HG03095 (cell line): ENCODE results near the gene SASH1.

Source experiments
- ATAC-seq: cut with Tn5 transposase; IDR thresholded peaks from one replicate; pipeline ENCODE4 v1.9.1; 2021; ENCODE audit warnings: moderate library complexity; ENCODE audit not compliant: unreplicated experiment

The SASH1 gene

GRCh38 chr6:148342350-148343046 lies at the start of gene SASH1:
Gene SASH1 (plus strand): TSS chr6:148342838. CDS start chr6:148343068, 230 bp downstream.
- peak; percentile 69 for ATAC-seq

- no peak for ATAC-seq
Observed at GRCh38 chr6:148293181-148293995, 49.2 kb upstream of the SASH1 start.

DNA sequence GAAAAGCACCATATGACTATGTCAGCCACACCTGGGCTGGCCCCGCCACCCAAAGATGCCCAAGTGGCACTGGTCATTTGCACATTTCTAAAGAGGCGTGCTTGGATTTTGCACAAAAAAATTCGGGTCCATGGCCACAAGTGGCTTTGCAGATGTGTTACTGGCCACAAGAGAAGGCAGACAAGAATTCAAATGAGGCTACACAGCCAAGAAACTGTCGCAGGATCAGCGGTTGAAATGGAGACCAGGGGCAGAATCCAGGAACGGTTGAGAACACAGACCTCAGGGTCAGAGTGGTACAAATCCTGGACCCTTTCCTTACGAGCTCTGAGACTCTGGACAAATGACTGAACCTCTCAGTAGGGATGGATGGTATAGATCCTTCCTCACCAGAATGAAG lies 48.6 kb upstream of the SASH1 start:
- no peak for ATAC-seq

- no peak for ATAC-seq
Observed at GRCh38 chr6:148295261-148295887, 47.3 kb upstream of the SASH1 start.

GRCh38 chr6:148296771-148297170 lies 45.9 kb upstream of the SASH1 start:
- ATAC-seq: no peak

- ATAC-seq: no peak
Observed at GRCh38 chr6:148298683-148299082, 44.0 kb upstream of the SASH1 start.

GRCh38 chr6:148303616-148304015 lies 39.0 kb upstream of the SASH1 start:
- no peak for ATAC-seq

GRCh38 chr6:148304976-148305375 lies 37.7 kb upstream of the SASH1 start:
- ATAC-seq: no peak

DNA sequence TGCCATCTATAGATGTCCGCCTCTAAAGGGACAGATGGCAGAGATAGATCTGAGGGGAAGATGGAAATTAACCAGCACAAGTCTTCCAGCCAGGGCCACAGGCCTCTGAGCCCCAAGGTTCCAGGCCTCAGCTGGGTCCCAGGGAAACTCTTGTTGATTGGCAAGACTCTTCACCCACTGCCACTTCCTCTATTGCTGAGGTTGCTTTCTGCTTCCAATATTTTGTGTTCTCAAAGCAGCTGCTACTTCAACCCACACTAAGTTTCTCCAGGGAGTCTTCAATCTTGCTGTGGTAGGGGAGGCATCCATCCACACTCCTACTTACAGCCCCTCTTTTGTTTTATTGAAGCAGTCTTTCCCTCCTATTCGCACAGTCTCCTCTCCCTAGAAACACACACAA lies 36.4 kb upstream of the SASH1 start:
- ATAC-seq: no peak

- ATAC-seq: no peak
Observed at GRCh38 chr6:148307405-148307804, 35.2 kb upstream of the SASH1 start.

DNA sequence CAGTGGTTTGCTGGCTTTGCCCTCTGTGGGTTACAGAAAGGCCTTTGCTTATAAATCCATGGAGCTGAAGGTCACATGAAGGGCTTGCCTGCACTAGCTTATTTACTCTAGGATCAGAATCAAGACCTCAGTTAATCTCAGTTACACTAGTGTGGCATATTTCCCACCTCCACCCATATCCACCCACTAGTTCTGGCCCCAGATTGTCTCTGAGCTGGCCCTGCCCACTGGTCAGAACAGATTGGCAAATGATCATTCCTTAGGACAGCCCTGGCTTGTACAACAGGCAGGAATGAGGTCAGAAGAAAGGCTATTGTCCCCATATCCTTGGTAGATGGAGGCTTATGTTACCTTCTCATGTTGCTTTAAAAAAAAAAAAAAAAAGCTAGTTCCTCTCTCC lies 33.3 kb upstream of the SASH1 start:
- no peak for ATAC-seq

DNA sequence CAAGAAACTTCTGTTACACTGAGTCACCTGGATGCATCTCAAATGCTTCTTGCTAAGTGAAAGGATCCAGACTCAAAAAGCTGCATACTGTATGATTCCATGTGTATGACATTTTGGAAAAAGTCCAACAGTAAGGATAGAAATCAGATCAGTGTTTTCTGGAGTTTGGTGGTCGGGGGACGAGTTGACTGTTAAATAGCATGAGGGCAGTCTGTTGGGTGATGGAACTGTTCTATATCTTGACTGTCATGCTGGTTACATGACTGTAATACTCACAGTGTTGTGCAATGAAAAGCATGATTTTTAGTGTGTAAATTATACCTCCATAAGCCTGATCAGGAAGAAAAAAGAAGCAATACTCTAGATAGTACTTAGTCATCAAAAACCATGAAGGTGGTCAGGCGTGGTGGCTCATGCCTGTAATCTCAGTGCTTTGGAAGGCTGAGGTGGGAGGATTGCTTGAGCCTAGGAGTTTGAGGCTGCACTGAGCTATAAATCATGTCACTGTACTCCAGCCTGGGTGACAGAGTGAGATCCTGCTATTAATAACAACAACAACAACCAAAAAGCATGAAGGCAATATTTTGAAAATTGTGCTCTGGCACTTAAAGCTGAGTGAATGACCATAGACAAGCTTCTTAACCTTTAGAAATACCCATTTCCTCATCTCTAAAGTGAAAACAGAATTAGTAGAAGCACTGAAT lies 30.5 kb upstream of the SASH1 start:
- ATAC-seq: no peak

DNA sequence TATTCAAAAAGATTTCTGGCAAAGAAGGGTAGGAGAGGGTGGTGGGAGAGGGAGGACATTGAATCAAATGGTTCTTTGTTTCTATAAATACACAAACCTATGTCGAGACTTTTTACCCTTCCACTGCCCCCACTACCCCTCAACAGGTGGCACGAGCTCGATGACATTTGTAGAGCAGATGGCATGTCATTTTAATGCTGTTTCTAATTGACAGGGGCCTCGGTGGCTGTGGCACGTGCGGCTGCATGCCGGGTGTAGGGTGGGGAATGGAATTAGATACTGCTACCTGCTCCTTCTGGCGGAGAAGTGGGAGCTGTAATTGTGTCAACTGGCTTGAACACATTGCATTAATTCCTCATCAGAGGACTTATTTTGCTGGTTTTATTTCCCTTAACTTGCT lies 29.1 kb upstream of the SASH1 start:
- ATAC-seq: no peak

GRCh38 chr6:148316308-148316707 lies 26.3 kb upstream of the SASH1 start:
- ATAC-seq: no peak

GRCh38 chr6:148317051-148317450 lies 25.6 kb upstream of the SASH1 start:
- ATAC-seq: no peak

DNA sequence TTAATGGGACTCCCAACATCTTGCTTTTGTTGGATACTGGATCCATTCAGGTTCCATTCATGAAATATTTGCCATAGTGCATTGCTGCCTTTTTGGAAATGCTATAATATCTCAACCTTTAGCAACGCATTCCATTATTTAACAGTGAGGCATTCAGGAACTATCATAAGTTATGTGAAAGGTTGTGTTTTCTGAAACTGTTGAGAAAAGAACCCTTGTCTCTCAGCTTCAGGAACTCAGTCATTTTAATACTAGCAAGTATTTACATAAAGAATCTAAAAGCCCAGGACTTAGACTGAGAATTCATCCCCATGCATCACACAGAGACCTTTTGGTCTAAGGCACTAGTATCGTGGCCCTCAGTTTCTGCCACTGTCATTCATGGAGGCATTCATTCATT lies 24.9 kb upstream of the SASH1 start:
- no peak for ATAC-seq

DNA sequence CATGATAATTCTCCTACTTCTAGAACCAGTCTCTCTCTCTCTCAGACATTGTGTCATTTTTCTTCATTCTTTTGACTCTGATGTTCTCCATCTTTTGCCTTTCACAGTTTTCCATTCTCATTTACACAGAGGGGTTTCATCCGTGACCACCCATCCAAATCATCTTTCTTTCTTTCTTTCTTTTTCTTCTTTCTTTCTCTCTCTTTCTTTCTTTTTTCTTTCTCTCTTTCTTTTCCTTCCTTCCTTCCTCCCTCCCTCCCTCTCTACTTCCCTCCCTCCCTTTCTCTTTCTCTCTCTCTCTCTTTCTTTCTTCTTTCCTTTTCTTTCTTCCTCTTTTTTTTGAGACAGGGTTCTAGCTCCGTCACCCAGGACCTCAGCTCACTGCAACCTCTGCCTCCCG lies 19.9 kb upstream of the SASH1 start:
- no peak for ATAC-seq

GRCh38 chr6:148323344-148323743 lies 19.3 kb upstream of the SASH1 start:
- ATAC-seq: no peak

GRCh38 chr6:148324297-148324985 lies 18.2 kb upstream of the SASH1 start:
- ATAC-seq: no peak

DNA sequence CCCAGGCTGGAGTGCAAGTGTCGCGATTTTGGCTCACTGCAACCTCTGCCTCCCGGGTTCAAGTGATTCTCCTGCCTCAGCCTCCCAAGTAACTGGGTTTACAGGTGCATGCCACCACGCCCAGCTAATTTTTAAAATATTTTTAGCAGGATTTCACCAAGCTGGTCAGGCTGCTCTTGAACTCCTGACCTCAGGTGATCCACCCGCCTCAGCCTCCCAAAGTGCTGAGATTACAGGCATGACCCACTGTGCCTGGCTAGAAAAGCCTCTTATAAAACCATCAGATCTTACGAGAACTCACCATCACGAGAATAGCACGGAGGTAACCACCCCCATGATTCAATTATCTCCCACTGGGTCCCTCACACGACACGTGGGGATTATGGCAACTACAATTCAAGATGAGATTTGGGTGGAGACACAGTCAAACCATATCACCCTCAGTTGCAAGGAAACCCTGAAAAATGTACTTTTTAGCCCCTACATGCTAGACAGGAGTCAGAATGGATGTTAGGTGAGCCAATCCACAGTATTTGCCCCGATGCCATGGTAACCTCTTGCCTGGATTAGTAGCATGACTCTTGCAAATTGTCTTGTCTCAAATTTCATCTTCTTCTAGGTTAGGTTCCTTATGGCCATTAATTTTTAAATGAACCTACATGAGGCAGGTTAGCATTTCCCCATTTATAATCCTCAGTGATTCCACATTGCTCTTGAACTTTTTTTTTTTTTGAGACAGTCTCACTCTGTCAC lies 17.1 kb upstream of the SASH1 start:
- no peak for ATAC-seq
